ENCODE results near the gene PHF2.

The PHF2 gene

DNA sequence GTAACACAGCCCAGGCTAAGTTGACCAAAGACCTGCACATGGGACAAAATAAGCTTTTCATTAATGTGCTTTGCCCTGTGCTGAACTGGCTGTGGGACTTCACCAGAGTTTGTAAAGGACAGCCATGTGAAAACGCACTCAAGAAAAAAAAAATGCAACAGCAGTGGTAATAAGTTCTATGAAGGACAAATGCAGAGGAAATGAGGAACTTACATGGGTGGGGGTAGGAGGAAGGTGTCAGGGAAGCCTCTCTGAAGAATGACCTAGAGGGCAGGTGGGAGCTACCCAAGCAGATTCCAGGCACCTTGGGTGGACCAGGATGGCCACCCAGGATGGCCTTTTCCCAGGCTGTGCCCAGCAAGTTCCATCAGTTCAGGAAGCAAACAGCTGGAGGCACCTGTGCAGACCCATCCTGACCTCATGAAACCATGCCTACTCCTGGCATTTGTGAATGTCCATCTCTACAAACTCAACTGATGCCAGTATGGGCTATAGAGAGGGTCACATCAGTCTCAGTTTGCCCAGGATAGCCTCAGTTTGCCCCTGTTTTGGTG lies 6.7 kb upstream of the PHF2 start:
- FAIRE-seq = no peak

- no peak for FAIRE-seq
Measured at GRCh38 chr9:93572221-93572620, 4.2 kb upstream of the PHF2 start.

DNA sequence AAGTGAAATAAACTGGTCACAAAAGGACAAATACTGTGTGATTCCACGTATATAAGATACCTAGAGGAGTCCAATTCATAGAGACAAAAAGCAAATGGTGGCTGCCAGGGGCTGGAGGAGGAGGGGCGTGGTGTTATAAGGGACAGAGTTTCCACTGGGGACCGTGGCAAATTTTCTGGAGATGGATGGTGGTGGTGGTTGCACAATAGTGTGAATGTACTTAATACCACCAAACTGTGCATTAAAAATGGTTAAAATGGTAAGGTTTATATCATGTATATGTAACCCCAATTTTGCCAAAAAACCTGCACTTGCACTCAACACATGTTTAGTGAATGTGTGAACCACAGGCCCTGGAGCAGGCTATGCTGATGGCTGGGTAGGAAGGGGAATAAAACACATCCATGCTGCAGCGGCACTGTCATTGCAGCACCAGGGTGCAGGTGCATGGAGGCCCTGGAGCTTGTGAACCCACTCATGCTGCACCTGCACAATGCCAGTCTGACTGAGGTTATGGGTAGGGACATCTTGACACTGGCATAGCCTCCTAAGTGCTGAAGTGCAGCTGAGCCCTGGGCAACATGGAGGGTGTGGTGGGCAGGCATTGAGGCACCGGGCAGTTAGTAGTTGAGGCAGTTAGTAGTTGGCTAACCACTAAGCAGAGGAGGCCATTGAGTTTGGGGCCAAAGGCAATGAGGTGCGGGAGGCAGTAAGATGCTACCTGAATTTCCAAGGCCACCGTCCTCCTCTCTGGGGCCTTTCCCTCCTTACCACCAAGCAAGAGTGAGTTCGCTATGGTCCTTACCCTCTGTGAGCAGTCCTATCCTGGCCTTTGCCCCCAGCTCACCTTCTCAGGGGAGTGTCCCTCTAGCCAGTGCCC lies 3.5 kb upstream of the PHF2 start:
- FAIRE-seq = no peak

DNA sequence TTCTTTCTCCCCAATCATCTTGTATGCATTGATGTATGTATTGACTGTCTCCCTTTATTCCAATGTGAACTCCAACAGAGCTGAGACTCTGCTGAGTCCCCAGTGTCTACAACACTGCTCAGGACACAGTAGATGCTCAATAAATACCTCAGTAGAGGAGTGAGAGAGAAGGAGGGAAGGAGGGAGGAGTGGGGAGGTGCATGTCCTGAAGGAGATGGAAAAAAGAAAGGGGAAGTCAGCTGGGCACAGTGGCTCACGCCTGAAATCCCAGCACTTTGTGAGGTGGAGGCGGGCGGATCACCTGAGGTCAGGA lies 2.9 kb upstream of the PHF2 start:
- FAIRE-seq = no peak

DNA sequence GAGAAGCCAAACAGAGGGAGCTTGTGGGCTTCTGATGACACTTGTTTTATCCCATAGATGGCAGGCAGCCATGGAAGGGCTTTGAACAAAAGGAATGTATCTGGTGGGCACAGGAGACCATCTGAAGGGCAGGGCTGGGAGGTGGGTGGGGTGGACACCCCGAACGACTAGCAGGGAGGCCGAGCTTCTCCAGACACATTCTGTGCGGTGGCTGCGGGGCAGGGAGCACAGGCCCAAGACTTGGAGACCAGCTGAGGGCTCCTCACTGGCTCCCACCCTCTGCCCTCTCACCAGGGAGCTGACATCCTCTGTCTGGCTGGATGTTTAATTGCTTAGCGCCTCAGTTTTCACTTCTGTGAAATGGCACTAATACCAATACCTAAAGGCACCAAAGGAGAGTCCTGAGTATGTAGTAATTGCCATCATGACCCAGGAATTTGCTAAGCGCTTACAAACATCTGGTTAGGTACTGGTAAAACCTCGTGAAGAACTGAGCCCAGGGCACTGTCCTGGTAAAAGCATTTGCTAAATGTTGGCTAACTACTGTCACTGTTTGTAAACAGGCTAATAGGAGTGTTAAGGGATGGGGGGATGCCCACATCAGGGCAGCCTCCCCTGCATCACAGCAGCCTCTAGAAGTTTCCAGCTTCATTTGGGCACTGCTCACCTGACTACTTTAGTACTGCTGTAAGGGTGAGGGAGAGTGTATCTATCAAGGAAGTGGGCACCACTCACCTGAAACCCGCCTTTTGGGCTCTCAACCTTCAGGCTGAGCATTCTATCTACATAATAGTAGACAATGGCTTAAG lies 2.1 kb upstream of the PHF2 start:
- FAIRE-seq = no peak

DNA sequence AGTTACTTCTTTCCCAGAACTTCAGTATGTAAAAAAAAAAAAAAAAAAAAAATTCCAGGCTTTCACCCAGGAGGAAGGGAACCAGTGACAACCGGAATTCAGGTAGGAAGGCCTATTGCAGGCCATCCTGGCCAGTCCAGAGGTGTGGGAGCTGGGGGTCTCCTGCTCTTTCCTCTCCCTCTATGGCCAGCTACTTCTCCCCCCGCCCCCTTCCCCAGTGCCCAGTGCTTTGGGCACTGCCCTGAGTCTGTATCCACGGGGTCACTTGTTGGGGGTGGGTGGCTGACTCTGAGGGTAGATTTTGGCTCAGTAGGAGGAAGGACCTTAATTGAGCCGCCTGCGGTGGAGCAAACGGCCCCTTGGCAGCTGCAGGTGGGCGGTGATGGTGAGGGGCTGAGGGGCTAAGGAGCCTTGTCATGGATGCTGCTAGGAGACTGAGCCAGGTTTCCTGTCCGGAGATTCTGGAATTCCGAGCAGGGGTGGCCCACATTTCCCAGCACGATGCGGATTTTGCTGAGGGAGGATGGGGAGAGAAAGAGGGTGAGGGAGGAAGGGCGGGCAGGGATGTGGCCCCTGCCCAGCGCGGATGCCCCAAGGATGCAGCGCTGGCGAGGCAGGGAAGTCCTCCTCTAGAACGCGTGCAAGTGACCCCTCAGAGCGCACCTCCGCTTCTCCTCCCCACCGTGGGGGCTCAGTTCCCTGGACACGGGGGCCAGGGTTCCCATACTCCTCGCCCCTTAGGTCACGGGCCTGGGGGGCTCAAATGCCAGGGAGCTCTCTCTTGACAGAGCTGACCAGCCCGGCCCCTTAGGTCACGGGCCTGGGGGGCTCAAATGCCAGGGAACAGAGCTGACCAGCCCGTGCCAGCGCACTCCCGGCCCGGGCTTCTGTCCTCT lies 1.2 kb upstream of the PHF2 start:
- no peak for FAIRE-seq

DNA sequence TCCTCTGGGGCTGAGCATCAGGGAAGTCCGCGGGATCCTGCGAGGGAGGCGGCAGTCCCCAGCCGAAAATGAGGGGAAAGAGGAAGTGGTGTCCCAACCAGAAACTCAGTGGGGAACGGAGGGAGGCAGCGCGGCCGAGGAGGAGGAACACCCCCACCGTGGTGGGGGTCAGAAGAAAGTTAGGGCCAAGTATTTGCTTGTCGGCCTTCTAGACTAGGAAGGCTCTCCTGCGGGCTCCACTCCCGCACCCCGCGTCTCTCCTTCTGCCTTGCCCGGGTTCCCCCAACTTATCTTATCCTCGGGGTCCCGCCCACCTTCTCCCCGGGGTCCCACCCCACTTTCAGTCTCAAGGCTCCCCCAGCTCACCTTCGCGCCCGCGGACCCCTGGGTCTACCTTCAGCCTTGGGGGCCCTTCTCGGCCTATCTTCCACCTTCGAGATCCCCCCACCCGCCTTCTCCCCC lies 557 bp upstream of the PHF2 start:
- no peak for FAIRE-seq

DNA sequence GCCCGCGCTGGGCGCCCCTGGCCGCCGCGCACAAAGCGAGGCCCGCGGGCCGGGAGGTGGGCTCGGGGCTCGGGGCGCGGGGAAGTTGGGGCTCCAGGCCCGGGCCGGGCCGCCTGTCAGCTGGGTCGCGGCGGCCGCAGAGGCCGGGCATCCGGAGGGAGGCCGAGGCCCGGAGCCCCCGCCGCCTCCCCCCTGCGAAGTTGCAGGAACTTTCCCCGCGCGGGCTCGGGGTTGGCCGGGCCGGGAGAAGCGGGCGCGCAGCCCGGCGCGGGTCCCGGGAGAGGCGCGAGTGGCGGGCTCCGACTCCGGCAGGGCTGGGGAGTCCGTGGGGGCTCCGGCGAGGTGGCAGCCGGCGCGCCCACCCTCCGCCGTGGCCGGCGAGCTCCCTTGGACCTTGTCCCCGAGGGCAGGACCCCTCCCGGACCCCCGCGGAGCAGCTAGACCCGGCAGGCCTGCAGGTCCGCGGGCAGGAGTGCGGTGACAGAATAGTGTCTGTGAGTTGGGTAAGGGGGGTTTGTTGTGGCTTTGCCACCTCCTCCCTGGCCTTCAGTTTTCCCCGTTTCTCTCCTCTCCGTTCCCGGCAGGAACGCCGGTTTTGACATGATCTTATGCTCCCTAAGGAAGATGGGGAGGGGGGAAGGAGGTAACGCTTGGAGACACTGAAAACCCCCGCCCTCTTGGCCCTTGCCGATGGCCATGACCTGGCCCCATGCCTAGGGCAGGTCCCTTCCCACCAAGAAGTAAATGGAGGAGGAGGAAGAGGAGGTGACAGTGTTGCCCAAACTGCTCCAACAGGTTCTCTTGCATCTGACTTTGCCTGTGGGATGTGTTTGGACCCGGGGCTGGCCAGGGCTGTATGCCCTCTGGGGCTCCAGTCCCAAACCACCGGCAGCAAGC lies 942 bp downstream of the PHF2 start:
- no peak for FAIRE-seq

DNA sequence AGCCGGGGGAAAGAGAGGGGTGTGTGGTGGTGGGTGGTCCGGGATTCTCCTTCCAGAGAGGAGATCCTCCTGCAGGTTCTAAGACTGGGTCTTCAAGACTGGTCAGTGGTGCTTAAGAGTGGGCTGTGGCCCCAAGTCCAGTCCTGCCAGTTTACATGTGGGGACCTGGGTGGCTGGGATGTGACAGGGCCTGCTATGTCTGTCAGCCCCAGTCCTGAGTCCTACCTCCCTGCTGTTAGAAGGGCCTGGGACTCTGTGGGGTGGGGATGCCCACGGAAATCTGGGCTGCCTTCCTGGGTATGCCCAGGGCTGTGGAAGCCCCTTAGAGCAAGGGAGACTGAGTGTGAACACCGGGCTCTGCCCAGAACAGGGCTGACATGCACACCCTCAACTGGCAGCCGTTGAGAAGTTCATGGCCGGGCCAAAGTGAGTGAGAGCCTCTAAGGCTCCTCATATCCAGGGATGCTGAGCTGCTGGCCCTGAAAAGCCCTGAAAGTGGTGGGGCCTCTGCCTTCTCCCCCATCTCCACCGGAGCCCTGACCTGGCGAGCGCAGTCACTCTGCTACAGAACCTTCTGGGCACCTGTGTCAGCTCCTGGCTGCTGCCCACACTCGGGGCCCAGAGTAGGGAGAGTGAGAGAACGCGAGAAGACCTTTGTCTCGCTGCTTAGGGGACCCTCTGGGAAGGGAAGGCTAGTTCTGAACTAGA lies 1.7 kb downstream of the PHF2 start:
- no peak for FAIRE-seq

- no peak for FAIRE-seq
Measured at GRCh38 chr9:93578844-93579243, 2.5 kb downstream of the PHF2 start.

DNA sequence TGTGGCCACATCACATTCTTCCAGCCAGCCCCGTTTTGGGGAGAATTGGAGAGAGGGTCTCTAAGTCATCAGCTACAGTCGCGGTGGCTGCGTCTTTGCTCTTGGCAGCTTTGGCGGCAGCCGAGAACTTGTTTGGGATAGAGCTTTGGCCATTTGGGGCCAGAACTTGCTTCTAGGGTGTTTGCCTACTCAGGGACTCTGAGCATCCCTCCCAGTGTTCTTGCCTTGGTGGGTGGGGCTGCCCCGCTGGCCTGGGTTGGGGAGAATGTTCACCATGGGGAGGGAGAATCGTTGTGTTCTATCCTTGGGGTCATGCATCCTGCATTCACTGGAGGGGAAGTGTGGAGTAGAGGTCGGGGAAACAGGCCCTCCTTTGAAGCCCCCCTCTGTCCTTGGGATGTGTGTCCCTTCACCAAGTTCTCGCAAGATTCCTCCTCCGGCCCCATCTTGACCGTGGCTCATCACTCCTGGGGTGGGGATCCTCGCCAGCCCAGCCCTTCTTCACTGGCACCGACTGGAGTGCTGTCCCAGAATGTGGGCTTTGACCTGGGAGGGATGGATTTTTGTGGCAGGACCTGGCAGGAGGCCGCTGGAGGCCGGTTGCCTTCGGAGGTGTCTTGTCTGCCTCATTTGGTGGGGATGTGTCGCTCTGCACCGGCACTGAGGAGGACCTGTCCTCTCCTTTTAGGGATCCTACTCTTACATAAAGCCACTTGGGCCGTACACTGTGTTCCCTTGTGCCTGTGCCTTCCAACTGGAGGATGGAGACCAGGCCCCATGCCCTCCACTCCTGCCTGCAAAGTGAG lies 3.5 kb downstream of the PHF2 start:
- no peak for FAIRE-seq

DNA sequence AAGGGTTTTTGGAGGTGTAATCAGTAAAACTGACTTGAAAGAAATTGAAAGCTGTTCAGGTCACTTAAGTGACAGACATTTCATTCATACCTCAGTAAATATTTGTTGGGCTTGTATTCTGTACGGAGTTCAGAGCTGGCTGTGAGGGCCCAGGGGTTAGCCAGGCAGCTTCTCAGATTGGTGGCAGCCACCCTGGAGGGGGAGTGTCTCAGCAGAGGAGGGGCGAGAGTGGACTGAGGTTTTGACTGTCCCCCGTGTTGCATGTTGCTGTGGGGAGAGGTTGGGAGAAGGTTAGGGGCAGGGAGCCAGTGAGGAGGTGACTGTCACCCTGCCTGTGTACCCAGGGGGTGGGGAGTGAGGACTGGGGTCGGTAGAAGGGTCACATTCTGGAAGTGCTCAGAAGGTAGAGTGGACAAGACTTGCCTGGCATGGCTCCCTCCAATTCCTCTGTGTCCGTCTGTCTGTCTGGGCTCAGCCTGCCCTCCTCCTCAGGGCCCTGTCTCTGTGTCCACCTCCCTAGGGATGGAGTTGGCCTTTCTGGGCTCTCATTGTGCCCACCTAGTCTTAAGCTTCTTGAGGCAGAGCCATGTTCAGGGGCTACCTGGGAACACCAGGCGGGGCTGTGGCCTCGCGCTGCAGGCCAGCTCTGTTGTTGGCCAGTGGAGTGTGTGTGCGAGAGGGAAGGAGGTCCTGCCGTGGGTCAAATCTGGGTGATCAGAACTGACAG lies 4.4 kb downstream of the PHF2 start:
- no peak for FAIRE-seq

DNA sequence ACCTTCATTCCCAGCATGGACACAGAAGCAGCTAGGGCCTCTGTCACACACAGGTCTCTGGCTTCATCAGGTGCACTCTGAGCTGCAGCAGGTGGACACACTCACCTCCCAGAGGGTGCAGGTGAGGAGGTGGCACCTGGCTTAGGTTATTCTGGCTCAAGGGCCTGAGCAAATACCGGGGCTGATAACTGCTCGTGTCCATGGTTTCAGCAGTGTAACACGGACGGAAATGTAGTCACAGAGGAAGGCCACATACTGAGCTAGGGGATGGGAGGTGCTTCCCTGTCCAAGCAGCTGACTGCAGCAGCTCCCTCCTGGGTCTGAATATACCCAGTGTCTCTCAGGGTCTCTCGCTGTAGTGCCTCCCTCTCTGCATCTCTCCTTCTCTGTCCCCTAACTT lies 5.7 kb downstream of the PHF2 start:
- no peak for FAIRE-seq

DNA sequence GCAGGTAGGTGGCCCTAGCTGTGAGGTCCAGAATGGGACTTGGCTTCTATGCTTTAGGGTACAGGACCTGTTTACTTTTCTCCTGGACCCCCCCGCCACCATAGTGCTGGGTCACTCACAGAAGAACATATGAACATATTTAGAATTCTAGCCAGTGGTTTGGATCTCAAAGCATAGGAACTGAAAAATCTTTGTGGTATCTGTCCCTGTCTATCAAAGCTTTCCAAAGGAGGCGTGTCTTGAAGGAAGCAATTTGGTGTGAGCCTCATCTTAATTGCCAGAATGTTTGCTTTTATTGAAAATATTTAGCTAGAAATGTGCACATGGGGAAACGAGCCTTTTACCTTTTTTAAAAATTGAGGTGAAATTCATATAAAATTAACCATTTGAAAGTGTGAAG lies 6.2 kb downstream of the PHF2 start:
- FAIRE-seq = no peak

- no peak for FAIRE-seq
Measured at GRCh38 chr9:93585259-93585658, 8.9 kb downstream of the PHF2 start.

DNA sequence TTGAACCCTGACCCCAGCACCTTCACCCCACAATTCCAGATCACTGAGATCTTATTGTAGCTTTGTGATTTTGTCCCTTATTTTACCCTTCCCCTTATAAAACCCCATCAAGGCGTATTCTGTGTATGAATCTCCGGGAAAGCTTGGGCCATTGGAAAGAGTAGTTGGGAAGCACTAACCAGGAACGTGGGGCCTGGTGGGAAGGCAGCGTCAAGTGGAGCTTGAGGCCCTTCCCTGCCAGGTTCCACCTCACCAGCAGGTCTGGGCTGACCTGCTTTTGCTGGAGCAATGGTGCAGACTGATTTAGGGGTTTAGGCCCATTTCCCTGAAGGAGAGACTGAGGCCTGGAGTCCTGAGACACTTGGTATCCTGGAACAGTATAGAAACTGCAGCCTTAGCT lies 9.3 kb downstream of the PHF2 start:
- no peak for FAIRE-seq

GRCh38 chr9:93586290-93587057 lies 10.1 kb downstream of the PHF2 start:
- no peak for FAIRE-seq

DNA sequence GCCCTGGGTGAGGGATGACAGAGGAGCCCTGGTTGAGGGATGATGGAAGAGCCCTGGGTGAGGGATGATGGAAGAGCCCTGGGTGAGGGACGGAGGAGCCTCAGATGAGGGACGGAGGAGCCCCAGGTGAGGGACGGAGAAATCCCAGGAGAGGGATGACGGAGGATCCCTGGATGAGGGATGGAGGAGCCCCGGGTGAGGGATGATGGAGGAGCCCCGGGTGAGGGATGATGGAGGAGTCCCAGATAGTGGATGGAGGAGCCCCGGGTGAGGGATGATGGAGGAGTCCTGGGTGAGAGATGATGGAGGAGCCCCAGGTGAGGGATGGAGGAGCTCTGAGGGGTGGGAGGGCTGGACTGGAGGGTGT lies 10.9 kb downstream of the PHF2 start:
- no peak for FAIRE-seq

Data from islet of Langerhans (tissue), 1 donor.